Activated CD4-positive, alpha-beta T cell treated with anti-CD3 and anti-CD28 coated beads, Interleukin-2, amount 10 ng/mL, durations not matched to agents 7 days and 5 days (primary cell): ENCODE data around the gene SOX13. TPM values are rescaled to one million over a fixed set of nuclear protein-coding genes. Genes with fewer than 3 reads are reported as not detected.
"Not testable (repeated sequence)": the region's sequence is repeated elsewhere in the genome, so short reads cannot be mapped to it uniquely, and the experiment has no call there.

ENCODE experiments used
- CTCF ChIA-PET: fragments of 350-600 bp; sonication (Branson Sonifier 250); formaldehyde crosslinking; loops from one replicate; lab custom pipeline; 2021; ENCODE audit warnings: antibody characterized with exemption; lab: Charles Lee
- POLR2A ChIA-PET: fragments of 350-600 bp; sonication (Branson Sonifier 250); formaldehyde crosslinking; loops from one replicate; lab custom pipeline; 2021; ENCODE audit warnings: antibody characterized with exemption; lab: Charles Lee
- DNase-seq: peaks from one replicate; pipeline ENCODE4 v3.0.0-alpha.2; 2020
- H3K27ac Mint-ChIP-seq: one replicate; pipeline ENCODE4 v1.8.0; 2021; ENCODE audit warnings: mild to moderate bottlenecking, moderate library complexity, mixed read lengths
- H3K27me3 Mint-ChIP-seq: one replicate; pipeline ENCODE4 v1.8.0; 2021; ENCODE audit warnings: mixed read lengths
- H3K36me3 Mint-ChIP-seq: one replicate; pipeline ENCODE4 v1.8.0; 2021; ENCODE audit warnings: low read depth, mixed read lengths
- H3K4me1 Mint-ChIP-seq: one replicate; pipeline ENCODE4 v1.8.0; 2021; ENCODE audit warnings: mixed read lengths
- H3K4me3 Mint-ChIP-seq: one replicate; pipeline ENCODE4 v1.8.0; 2021; ENCODE audit warnings: mild to moderate bottlenecking, moderate library complexity, mixed read lengths
- H3K9me3 Mint-ChIP-seq: one replicate; pipeline ENCODE4 v1.8.0; 2021; ENCODE audit warnings: mixed read lengths
- total RNA-seq, 2 experiments: library from RNA; stranded (reverse); gene quantifications; one replicate each; pipeline ENCODE4 v1.2.3, GENCODE V29; 2021

SOX13 gene
- total RNA-seq, 2 experiments from 2014 or later = 0.60 to 1.3 TPM

GRCh38 chr1:204092632-204093420 is 19.9 kb downstream of the SOX13 start:
- POLR2A ChIA-PET = no interaction called here
- H3K4me1 Mint-ChIP-seq = no peaks in the 10 kb centered on the region
- H3K9me3 Mint-ChIP-seq = no peaks in the 10 kb centered on the region
- H3K27me3 Mint-ChIP-seq = peaks cover 5% of the 10 kb centered on the region
- H3K27ac Mint-ChIP-seq = no peak overlapping the region
- H3K36me3 Mint-ChIP-seq = no peaks in the 10 kb centered on the region
- CTCF ChIA-PET = interaction anchor here (1.2 to 1.5 kb wide), 2 partner anchors 9 to 220 kb away, joined by 4 to 5 read pairs; no protein-coding TSS in a partner anchor
- H3K4me3 Mint-ChIP-seq = no peak overlapping the region
- no peak for DNase-seq

GRCh38 chr1:204093421-204093717 is 20.5 kb downstream of the SOX13 start:
- POLR2A ChIA-PET = no interaction called here
- CTCF ChIA-PET = no interaction called here
- H3K4me3 Mint-ChIP-seq = no peak overlapping the region
- H3K27ac Mint-ChIP-seq = no peak overlapping the region
- H3K36me3 Mint-ChIP-seq = no peaks in the 10 kb centered on the region
- H3K9me3 Mint-ChIP-seq = no peaks in the 10 kb centered on the region
- no peaks in the 10 kb centered on the region for H3K4me1 Mint-ChIP-seq
- DNase-seq = no peak
- peaks cover 5% of the 10 kb centered on the region for H3K27me3 Mint-ChIP-seq

- ChIA-PET CTCF (no interaction called here), POLR2A (no interaction called here)
- Mint-ChIP-seq H3K4me1 (no peaks in the 10 kb centered on the region), H3K36me3 (no peaks in the 10 kb centered on the region), H3K27me3 (peaks cover 5% of the 10 kb centered on the region), H3K9me3 (no peaks in the 10 kb centered on the region), H3K27ac (no peak overlapping the region), H3K4me3 (no peak overlapping the region)
- no peak for DNase-seq
Observed at GRCh38 chr1:204093781-204094180, 20.9 kb downstream of the SOX13 start.

DNA sequence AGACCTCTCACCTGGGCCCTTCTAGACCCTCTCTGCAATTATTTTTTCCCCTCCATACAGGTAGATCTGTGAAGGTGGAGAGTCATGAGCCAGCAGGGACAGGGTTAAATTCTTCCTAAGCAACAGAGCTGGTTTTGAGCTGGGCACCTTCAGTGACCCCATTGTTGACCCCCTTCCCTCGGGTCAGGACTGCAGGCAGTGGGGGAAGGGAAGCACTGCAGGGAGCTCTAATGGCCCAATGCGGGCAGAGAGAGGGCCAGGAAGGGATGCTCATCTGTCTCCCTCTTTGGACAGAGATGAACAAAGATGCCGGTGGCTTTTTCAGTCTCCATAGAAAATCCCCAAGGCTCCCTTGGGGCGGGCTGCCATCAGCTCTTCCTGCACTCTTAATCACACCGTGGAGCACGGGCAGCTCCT is 21.4 kb downstream of the SOX13 start:
- Mint-ChIP-seq H3K27ac (no peak overlapping the region), H3K4me3 (no peak overlapping the region), H3K9me3 (no peaks in the 10 kb centered on the region), H3K27me3 (peaks cover 5% of the 10 kb centered on the region), H3K4me1 (no peaks in the 10 kb centered on the region), H3K36me3 (no peaks in the 10 kb centered on the region)
- DNase-seq = no peak
- CTCF ChIA-PET = interaction anchor here (1.1 kb wide), 1 partner anchor 9 kb away, joined by 3 read pairs; no protein-coding TSS in a partner anchor
- POLR2A ChIA-PET = no interaction called here

DNA sequence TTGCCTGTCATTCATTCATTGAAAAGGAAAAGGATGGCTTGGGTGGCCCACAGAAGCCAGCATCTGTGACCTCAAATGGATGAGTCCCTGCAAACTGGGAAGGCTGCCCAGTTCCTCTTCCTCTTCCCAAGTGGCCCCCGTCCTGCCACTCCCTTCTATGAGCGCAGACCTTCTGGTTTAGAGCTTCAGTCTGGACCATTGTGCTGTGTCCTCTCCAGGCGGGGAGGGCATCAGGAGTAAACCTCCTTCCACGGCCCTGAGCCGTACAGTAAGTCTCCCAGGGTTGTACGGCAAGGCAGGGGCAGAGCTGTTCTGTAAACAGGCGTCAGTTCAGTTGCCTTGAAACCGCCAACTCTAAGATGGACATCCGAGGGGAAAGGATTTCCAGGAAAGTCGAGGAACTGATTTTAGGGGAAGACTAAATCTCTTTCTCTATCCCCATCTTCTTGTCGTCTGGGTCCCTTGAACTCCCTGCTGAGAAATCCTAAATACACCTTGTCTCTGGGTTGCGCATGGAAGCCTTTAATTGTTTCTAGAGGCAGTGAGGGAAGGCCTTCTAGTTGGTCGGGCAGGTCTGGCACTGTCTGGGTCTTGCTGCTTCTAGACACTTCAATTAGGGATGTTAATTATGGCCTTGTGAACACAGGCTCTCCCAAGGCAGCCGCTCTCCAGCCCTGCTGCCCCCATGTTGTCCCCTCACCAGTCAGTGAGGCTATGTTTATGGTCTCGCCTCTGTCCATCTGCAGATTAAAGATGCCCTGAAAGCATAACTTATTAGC is 22.1 kb downstream of the SOX13 start:
- no peak for DNase-seq
- no peaks in the 10 kb centered on the region for H3K9me3 Mint-ChIP-seq
- H3K27me3 Mint-ChIP-seq = peaks cover 5% of the 10 kb centered on the region
- no peak overlapping the region for H3K4me3 Mint-ChIP-seq
- no peaks in the 10 kb centered on the region for H3K36me3 Mint-ChIP-seq
- no peak overlapping the region for H3K27ac Mint-ChIP-seq
- no peaks in the 10 kb centered on the region for H3K4me1 Mint-ChIP-seq
- ChIA-PET POLR2A (no interaction called here), CTCF (interaction anchor here (1.1 kb wide), 1 partner anchor 10 kb away, joined by 3 read pairs; no protein-coding TSS in a partner anchor)

DNA sequence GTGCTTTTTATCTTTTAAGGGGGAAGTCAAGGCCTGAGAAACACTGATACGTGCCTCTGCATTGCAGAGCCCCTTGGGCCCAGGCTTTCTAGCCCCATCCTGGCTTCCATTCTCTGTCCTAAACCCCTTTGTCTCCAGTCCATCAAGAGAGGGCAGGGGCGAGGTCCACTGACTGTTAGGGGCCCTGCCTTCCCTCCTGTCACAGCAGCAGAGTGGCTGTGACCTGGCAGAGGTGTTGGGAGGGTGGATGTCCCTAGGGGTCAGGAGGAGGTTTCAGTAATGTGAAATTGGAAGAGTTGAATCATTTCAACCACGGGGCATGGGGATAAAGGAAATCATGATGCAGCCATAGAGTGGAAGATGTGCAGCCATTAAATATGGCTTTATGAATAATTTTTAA is 24.0 kb downstream of the SOX13 start:
- POLR2A ChIA-PET = no interaction called here
- Mint-ChIP-seq H3K27me3 (peaks cover 5% of the 10 kb centered on the region), H3K36me3 (no peaks in the 10 kb centered on the region), H3K9me3 (no peaks in the 10 kb centered on the region), H3K4me1 (peaks cover 3% of the 10 kb centered on the region), H3K27ac (no peak overlapping the region), H3K4me3 (no peak overlapping the region)
- CTCF ChIA-PET = interaction anchor here (0.7 kb wide), 1 partner anchor 71 kb away, joined by 3 read pairs; no protein-coding TSS in a partner anchor
- DNase-seq = no peak

GRCh38 chr1:204098683-204099082 is 25.8 kb downstream of the SOX13 start:
- no peak for DNase-seq
- H3K4me3 Mint-ChIP-seq = no peak overlapping the region
- peaks cover 5% of the 10 kb centered on the region for H3K27me3 Mint-ChIP-seq
- ChIA-PET POLR2A (no interaction called here), CTCF (no interaction called here)
- no peak overlapping the region for H3K27ac Mint-ChIP-seq
- no peaks in the 10 kb centered on the region for H3K9me3 Mint-ChIP-seq
- peaks cover 20% of the 10 kb centered on the region for H3K4me1 Mint-ChIP-seq
- H3K36me3 Mint-ChIP-seq = no peaks in the 10 kb centered on the region

DNA sequence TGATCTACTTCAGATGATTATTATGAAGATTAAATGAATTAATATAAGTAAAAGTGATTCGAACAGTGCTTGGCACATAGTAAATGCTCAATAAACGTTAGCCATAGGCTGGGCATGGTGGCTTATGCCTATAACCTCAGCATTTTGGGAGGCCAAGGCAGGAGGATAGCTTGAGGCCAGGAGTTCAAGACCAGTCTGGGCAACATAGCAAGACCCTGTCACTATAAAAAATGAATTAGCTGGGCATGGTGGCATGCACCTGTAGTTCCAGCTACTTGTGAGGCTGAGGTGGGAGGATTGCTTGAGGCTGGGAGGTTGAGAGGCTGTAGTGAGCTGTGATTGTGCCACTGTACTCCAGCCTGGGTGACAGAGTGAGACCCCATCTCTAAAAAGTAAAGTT is 26.8 kb downstream of the SOX13 start:
- H3K9me3 Mint-ChIP-seq, H3K27me3 Mint-ChIP-seq, H3K27ac Mint-ChIP-seq, DNase-seq, POLR2A ChIA-PET, H3K36me3 Mint-ChIP-seq, H3K4me3 Mint-ChIP-seq: not testable (repeated sequence)
- CTCF ChIA-PET = interaction anchor here (0.6 kb wide), 1 partner anchor 1086 kb away, joined by 4 read pairs; no protein-coding TSS in a partner anchor
- peaks cover 30% of the 10 kb centered on the region for H3K4me1 Mint-ChIP-seq

- H3K4me3 Mint-ChIP-seq = no peak overlapping the region
- H3K4me1 Mint-ChIP-seq = peaks cover 39% of the 10 kb centered on the region
- POLR2A ChIA-PET = no interaction called here
Observed at GRCh38 chr1:204102029-204102611, 29.2 kb downstream of the SOX13 start.

GRCh38 chr1:204102739-204103430 is 30.0 kb downstream of the SOX13 start:
- CTCF ChIA-PET = interaction anchor here (1.6 kb wide), 1 partner anchor 26 kb away, joined by 3 read pairs; no protein-coding TSS in a partner anchor
- Mint-ChIP-seq H3K9me3 (no peaks in the 10 kb centered on the region), H3K27me3 (no peaks in the 10 kb centered on the region), H3K4me3 (no peak overlapping the region), H3K4me1 (peaks cover 39% of the 10 kb centered on the region), H3K36me3 (no peaks in the 10 kb centered on the region), H3K27ac (peak overlapping the region; percentile 85)
- no peak for DNase-seq
- POLR2A ChIA-PET = no interaction called here

More at GRCh38 chr1:204102029-204102611, 29.2 kb downstream of the SOX13 start:
- no peaks in the 10 kb centered on the region for H3K27me3 Mint-ChIP-seq
- H3K36me3 Mint-ChIP-seq = no peaks in the 10 kb centered on the region
- no peaks in the 10 kb centered on the region for H3K9me3 Mint-ChIP-seq
- DNase-seq = no peak
- H3K27ac Mint-ChIP-seq = peak overlapping the region; percentile 85
- CTCF ChIA-PET = interaction anchor here (1.2 to 1.6 kb wide), 3 partner anchors 10 to 261 kb away, joined by 3 to 5 read pairs (median 3); no protein-coding TSS in a partner anchor

DNA sequence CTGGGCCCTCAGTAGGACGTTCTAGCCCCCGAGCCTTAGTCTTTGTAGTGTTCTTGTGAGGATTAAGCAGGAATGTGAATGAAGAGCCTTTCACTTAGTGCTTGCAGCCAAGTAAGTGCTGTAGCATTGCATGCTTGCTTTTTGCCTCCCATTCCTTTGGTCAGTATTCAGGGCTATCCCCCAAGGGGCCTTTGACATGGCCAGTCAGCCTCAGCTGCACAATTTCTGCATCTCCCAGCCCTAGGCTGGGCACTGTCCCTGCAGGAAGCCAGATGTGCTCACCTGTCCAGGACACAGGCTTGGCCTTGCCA is 30.5 kb downstream of the SOX13 start:
- Mint-ChIP-seq H3K4me1 (peaks cover 39% of the 10 kb centered on the region), H3K4me3 (no peak overlapping the region), H3K27ac (peak overlapping the region; percentile 85), H3K9me3 (no peaks in the 10 kb centered on the region), H3K27me3 (no peaks in the 10 kb centered on the region), H3K36me3 (no peaks in the 10 kb centered on the region)
- no peak for DNase-seq
- POLR2A ChIA-PET = no interaction called here
- CTCF ChIA-PET = interaction anchor here (1.3 to 1.6 kb wide), 2 partner anchors 14 to 25 kb away, joined by 3 read pairs; no protein-coding TSS in a partner anchor

GRCh38 chr1:204104331-204105130 is 31.6 kb downstream of the SOX13 start:
- DNase-seq = peak; percentile 14
- POLR2A ChIA-PET = no interaction called here

More at GRCh38 chr1:204104331-204105130, 31.6 kb downstream of the SOX13 start:
- peak overlapping the region; percentile 10 for H3K4me3 Mint-ChIP-seq
- H3K36me3 Mint-ChIP-seq = no peaks in the 10 kb centered on the region
- CTCF ChIA-PET = interaction anchor here (1.2 to 1.3 kb wide), 2 partner anchors 9 to 15 kb away, joined by 3 read pairs; no protein-coding TSS in a partner anchor
- H3K4me1 Mint-ChIP-seq = peaks cover 39% of the 10 kb centered on the region
- no peaks in the 10 kb centered on the region for H3K27me3 Mint-ChIP-seq
- peak overlapping the region; percentile 91 for H3K27ac Mint-ChIP-seq
- H3K9me3 Mint-ChIP-seq = no peaks in the 10 kb centered on the region
